GM13977 (cell line): ENCODE data around the gene EIF4E1B.

Source experiments
- DNase-seq: peaks from one replicate; pipeline ENCODE4 v3.0.0; 2012; ENCODE audit warnings: low spot score
- CTCF ChIP-seq: IDR thresholded peaks from 2 replicates; pipeline ENCODE4 v1.5.1; 2012; ENCODE audit warnings: mild to moderate bottlenecking, control low read depth; ENCODE audit not compliant: insufficient read depth; ENCODE audit errors: extremely low read depth, missing control alignments
- in situ Hi-C: fragments of 300-500 bp; cut with MboI; formaldehyde crosslinking; loops from one replicate; pipeline ENCODE4 v1.12.0; 2022; ENCODE audit warnings: low sequenced_read_pairs, low pct_unique_long_range_greater_than_20kb, mixed read lengths, inconsistent platforms; ENCODE audit not compliant: unreplicated experiment

Gene EIF4E1B

DNA sequence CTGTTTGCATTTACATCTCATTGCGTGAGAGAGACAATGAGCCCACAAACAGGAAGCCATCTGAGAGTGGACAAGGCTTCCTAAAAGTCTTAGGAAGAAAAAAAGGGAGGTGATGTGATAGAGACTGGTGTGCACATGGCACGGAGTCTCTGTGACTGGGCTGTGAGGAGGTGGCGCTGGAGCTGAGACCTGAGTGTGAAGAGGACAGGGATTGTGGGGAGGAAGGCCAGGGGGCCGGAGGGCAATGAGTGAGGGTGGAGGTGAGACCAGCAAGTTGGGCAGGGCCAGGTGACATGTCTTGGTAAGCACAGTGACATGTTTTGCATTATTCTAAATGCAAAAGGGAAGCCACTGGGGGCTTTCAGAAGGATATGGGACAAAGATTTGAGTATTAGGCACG is 61.9 kb downstream of the EIF4E1B start:
- in situ Hi-C loops, result no loop called here
- no peak for DNase-seq
- TF ChIP-seq CTCF, result no peak

DNA sequence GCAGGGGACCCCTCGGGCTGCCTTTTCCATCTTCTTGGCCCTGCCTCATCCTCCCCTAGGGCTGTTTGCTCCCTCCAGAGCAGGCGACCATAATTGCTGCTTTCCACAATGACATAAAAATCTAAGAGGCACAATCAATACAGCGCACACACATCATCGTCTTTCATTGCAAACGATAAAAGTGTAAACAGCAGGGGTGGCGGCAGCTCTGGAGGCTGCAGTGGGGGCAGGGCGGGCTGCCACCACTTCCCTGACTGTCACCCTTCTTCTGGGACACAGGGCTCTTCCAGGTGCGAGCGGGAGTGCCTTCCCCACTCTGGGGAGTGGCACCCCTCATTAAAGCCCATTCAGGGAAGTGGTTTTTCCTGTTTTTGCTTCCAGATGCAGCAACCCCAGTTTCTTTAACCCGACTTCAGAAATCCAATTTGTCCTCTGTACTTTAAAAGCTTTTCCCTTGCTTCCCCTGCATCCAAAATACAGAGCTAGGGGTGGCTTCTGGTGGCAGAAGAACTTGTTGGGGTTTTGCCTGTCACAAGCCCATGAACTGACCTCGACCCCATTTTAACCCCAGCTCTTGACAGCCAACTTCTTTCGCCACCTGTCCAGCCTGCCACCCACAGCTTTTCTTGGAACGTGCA is 62.5 kb downstream of the EIF4E1B start:
- TF ChIP-seq CTCF, result no peak
- no peak for DNase-seq
- in situ Hi-C loops, result no loop called here

DNA sequence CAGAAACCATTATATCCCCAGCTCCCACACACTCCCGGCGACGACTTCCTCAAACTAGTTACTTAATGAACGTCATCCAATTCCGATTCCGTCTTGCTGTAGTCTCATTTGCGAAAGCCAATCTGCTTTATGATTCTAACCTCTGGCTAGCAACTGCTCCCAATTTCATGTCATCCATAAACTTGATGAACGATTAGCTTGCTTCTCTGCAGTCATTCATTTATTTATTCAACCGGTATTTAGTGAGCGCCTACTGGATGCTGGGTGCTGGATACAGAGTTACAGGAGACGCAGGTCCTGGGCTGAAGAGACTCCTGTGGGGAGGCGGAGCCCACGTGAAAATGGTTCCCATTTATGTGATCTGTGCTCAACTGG is 63.0 kb downstream of the EIF4E1B start:
- in situ Hi-C loops, result no loop called here
- no peak for TF ChIP-seq CTCF
- DNase-seq, result no peak

GRCh38 chr5:176694146-176694545 is 63.7 kb downstream of the EIF4E1B start:
- no peak for DNase-seq
- TF ChIP-seq CTCF, result no peak
- in situ Hi-C loops, result no loop called here

DNA sequence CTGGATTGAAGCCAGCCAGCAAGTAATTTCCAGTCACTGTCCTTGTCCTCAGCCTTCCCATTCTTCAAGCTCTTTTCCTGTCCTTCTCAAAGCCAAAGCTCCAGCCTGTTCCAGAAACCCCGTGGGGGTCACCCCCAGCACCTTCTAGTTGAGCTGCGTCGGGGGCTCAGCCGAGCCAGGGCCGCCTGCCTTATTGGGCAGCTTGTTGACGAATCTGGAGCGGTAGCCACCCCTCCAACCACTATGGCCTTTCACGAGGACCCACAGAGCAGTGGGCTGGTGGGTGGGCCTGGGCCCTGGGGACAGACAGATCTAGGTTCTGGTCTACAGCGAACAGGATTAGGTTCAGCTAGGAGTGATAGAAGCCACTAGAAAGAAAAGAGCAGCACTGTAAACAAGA is 64.2 kb downstream of the EIF4E1B start:
- DNase-seq, result no peak
- in situ Hi-C loops, result no loop called here

GRCh38 chr5:176695073-176695472 is 64.6 kb downstream of the EIF4E1B start:
- in situ Hi-C loops, result no loop called here
- no peak for TF ChIP-seq CTCF
- no peak for DNase-seq

More for the DNA sequence above, 64.2 kb downstream of the EIF4E1B start:
- no peak for TF ChIP-seq CTCF
